ENCODE results near the gene OR51M1. TPM values are rescaled to one million over a fixed set of nuclear protein-coding genes. Genes with fewer than 3 reads are reported as not detected.
A peak's percentile ranks its signal among the peaks of the same experiment; 100 is the strongest.

The OR51M1 gene
- total and polyA plus RNA-seq, 9 of the 15 experiments (the other 6 are each of a cell fraction or from before 2014, with no cell fraction given): 0.01 to 0.18 (median 0.04) TPM; not detected in 6

- TF ChIP-seq ZNF740 (CRISPR knock-in tag; IDR thresholded peaks at IDR 0.05) (no peak), ZNF740 (tag; IDR thresholded peaks at IDR 0.05) (peak in 1 of 2 experiments; percentile 70; a peak in 1 of 4 replicates), ILF3 (IDR thresholded peaks at IDR 0.05; ENCODE audit: borderline replicate concordance) (no peak), HDAC1 (IDR thresholded peaks at IDR 0.05) (no peak), FOS (IDR thresholded peaks at IDR 0.05; ENCODE audit: extremely low read depth, insufficient read length) (no peak), HMG20A (CRISPR knock-in tag; conservative IDR thresholded peaks at IDR 0.05) (no peak), MEF2A (IDR thresholded peaks at IDR 0.05; ENCODE audit: control insufficient read depth, low read depth, low read length) (no peak), SOX6 (IDR thresholded peaks at IDR 0.05) (no peak), ZNF311 (CRISPR knock-in tag; IDR thresholded peaks at IDR 0.05) (peak; percentile 87), ZNF445 (CRISPR knock-in tag; IDR thresholded peaks at IDR 0.05; ENCODE audit: low read depth) (no peak), IRF2 (CRISPR knock-in tag; IDR thresholded peaks at IDR 0.05) (no peak), MLLT1 (IDR thresholded peaks at IDR 0.05) (no peak), LEF1 (IDR thresholded peaks at IDR 0.05) (no peak), KAT7 (CRISPR knock-in tag; IDR thresholded peaks at IDR 0.05; ENCODE audit: borderline replicate concordance) (no peak)
- TF ChIP-seq, protein P1, sequence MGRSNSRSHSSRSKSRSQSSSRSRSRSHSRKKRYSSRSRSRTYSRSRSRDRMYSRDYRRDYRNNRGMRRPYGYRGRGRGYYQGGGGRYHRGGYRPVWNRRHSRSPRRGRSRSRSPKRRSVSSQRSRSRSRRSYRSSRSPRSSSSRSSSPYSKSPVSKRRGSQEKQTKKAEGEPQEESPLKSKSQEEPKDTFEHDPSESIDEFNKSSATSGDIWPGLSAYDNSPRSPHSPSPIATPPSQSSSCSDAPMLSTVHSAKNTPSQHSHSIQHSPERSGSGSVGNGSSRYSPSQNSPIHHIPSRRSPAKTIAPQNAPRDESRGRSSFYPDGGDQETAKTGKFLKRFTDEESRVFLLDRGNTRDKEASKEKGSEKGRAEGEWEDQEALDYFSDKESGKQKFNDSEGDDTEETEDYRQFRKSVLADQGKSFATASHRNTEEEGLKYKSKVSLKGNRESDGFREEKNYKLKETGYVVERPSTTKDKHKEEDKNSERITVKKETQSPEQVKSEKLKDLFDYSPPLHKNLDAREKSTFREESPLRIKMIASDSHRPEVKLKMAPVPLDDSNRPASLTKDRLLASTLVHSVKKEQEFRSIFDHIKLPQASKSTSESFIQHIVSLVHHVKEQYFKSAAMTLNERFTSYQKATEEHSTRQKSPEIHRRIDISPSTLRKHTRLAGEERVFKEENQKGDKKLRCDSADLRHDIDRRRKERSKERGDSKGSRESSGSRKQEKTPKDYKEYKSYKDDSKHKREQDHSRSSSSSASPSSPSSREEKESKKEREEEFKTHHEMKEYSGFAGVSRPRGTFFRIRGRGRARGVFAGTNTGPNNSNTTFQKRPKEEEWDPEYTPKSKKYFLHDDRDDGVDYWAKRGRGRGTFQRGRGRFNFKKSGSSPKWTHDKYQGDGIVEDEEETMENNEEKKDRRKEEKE (IDR thresholded peaks at IDR 0.05; ENCODE audit: borderline replicate concordance in 1 of 2, control insufficient read depth in 1 of 2, low read depth in 2 of 2, low read length in 1 of 2): no peak
These were observed 16.1 kb upstream of the OR51M1 start (continued) for GRCh38 chr11:5367448-5368074.

All from K562 (cell line).